Measurements from ENCODE around the gene PANX2. TPM values are rescaled to one million over a fixed set of nuclear protein-coding genes. Genes with fewer than 3 reads are reported as not detected.

Gene PANX2
- total and polyA plus RNA-seq, 2 of the 13 experiments (the other 11 are each of a cell fraction or from before 2014, with no cell fraction given), result 0.15 to 1.1 TPM

DNA sequence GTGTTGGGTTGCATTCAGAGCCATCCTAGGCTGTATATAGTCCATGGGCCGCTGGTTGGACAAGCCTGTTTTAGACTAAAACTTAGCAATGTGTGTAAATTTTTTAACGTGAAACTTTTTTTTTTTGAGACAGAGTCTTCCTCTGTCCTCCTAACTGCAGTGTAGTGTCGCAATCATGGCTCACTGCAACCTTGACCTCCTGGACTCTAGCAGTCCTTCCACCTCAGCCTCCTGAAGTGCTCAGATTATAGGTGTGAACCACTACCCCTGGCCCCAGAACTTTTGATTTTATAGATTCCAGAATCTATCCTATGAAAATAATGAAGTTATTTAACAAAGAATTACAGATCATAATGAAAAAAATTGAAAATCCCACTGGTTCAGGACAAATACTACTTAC is 29.9 kb upstream of the PANX2 start (continued):
- TF ChIP-seq, protein P1, sequence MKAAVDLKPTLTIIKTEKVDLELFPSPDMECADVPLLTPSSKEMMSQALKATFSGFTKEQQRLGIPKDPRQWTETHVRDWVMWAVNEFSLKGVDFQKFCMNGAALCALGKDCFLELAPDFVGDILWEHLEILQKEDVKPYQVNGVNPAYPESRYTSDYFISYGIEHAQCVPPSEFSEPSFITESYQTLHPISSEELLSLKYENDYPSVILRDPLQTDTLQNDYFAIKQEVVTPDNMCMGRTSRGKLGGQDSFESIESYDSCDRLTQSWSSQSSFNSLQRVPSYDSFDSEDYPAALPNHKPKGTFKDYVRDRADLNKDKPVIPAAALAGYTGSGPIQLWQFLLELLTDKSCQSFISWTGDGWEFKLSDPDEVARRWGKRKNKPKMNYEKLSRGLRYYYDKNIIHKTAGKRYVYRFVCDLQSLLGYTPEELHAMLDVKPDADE (CRISPR knock-in tag; IDR thresholded peaks at IDR 0.05), result no peak
- TF ChIP-seq MZF1 (CRISPR knock-in tag; IDR thresholded peaks at IDR 0.05; ENCODE audit: borderline replicate concordance) (no peak), ESRRA (CRISPR knock-in tag; IDR thresholded peaks at IDR 0.05; ENCODE audit: low read depth) (0 out of 2 replicates have a peak, but pooled peaks have one; percentile 38), TP53 (CRISPR knock-in tag; conservative IDR thresholded peaks at IDR 0.05) (no peak), NKX3-1 (CRISPR knock-in tag; IDR thresholded peaks at IDR 0.05) (no peak), RFX1 (IDR thresholded peaks at IDR 0.05) (no peak), ZNF562 (CRISPR knock-in tag; IDR thresholded peaks at IDR 0.05; ENCODE audit: borderline replicate concordance) (no peak), RCOR2 (CRISPR knock-in tag; IDR thresholded peaks at IDR 0.05) (peak; percentile 54; the same call in 1 of the 2 replicates), SMARCC2 (IDR thresholded peaks at IDR 0.05) (no peak), FOXP1 (IDR thresholded peaks at IDR 0.05) (no peak), FOXP1 (CRISPR knock-in tag; IDR thresholded peaks at IDR 0.05) (peak; percentile 54; the same call in 1 of the 2 replicates), ZNF143 (CRISPR knock-in tag; IDR thresholded peaks at IDR 0.05) (no peak), ZBTB20 (CRISPR knock-in tag; IDR thresholded peaks at IDR 0.05; ENCODE audit: borderline replicate concordance, low read depth) (no peak), ASH2L (IDR thresholded peaks at IDR 0.05; ENCODE audit: insufficient read length, low read depth, low read length) (peak; percentile 25), SOX13 (IDR thresholded peaks at IDR 0.05) (0 out of 2 replicates have a peak, but pooled peaks have one; percentile 17), SOX13 (CRISPR knock-in tag; conservative IDR thresholded peaks at IDR 0.05 in 1 of 2, IDR thresholded peaks at IDR 0.05 in 1 of 2) (peak in 1 of 2 experiments; percentile 59; a peak in 1 of 4 replicates), AHR (CRISPR knock-in tag; IDR thresholded peaks at IDR 0.05) (no peak), SMAD1 (CRISPR knock-in tag; IDR thresholded peaks at IDR 0.05; ENCODE audit: borderline replicate concordance, low read depth) (no peak), RAD51 (IDR thresholded peaks at IDR 0.05; ENCODE audit: borderline replicate concordance) (no peak), ZKSCAN8 (CRISPR knock-in tag; IDR thresholded peaks at IDR 0.05; ENCODE audit: borderline replicate concordance) (no peak), SOX6 (IDR thresholded peaks at IDR 0.05) (no peak), SOX6 (CRISPR knock-in tag; IDR thresholded peaks at IDR 0.05) (peak; percentile 45; the same call in 1 of the 2 replicates), GATAD1 (CRISPR knock-in tag; IDR thresholded peaks at IDR 0.05) (peak; percentile 26; the same call in 1 of the 2 replicates), ZBTB3 (CRISPR knock-in tag; IDR thresholded peaks at IDR 0.05; ENCODE audit: borderline replicate concordance, low read depth) (peak; percentile 92), HDAC1 (CRISPR knock-in tag; IDR thresholded peaks at IDR 0.05) (peak; percentile 58; the same call in 1 of the 2 replicates), SMARCE1 (IDR thresholded peaks at IDR 0.05; ENCODE audit: borderline replicate concordance) (no peak), KDM3A (CRISPR knock-in tag; IDR thresholded peaks at IDR 0.05; ENCODE audit: low read depth) (peak; percentile 29; the same call in 1 of the 2 replicates)
- TF ChIP-seq, protein P2, sequence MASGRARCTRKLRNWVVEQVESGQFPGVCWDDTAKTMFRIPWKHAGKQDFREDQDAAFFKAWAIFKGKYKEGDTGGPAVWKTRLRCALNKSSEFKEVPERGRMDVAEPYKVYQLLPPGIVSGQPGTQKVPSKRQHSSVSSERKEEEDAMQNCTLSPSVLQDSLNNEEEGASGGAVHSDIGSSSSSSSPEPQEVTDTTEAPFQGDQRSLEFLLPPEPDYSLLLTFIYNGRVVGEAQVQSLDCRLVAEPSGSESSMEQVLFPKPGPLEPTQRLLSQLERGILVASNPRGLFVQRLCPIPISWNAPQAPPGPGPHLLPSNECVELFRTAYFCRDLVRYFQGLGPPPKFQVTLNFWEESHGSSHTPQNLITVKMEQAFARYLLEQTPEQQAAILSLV (CRISPR knock-in tag; IDR thresholded peaks at IDR 0.05; ENCODE audit: borderline replicate concordance), result no peak
- TF ChIP-seq, protein P3, sequence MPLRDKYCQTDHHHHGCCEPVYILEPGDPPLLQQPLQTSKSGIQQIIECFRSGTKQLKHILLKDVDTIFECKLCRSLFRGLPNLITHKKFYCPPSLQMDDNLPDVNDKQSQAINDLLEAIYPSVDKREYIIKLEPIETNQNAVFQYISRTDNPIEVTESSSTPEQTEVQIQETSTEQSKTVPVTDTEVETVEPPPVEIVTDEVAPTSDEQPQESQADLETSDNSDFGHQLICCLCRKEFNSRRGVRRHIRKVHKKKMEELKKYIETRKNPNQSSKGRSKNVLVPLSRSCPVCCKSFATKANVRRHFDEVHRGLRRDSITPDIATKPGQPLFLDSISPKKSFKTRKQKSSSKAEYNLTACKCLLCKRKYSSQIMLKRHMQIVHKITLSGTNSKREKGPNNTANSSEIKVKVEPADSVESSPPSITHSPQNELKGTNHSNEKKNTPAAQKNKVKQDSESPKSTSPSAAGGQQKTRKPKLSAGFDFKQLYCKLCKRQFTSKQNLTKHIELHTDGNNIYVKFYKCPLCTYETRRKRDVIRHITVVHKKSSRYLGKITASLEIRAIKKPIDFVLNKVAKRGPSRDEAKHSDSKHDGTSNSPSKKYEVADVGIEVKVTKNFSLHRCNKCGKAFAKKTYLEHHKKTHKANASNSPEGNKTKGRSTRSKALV (CRISPR knock-in tag; IDR thresholded peaks at IDR 0.05), result no peak

Measured in HepG2 (cell line).